Bronchial epithelial cell (primary cell): Measurements from ENCODE around the gene ERFL. TPM values are rescaled to one million over a fixed set of nuclear protein-coding genes. Genes with fewer than 3 reads are reported as not detected.

Source experiments
- DNase-seq: peaks from one replicate; pipeline ENCODE4 v3.0.0-alpha.2; 2010; ENCODE audit warnings: low read depth
- FAIRE-seq: peaks from 2 replicates; lab custom pipeline; 2011; peaks lifted over from hg19 to GRCh38; lab: Jason Lieb, UNC
- H3K27me3 ChIP-seq: 2 replicates; pipeline ENCODE4 v1.5.1; 2011; ENCODE audit warnings: low read length; ENCODE audit not compliant: control insufficient read depth, insufficient read depth
- H3K36me3 ChIP-seq: 2 replicates; pipeline ENCODE4 v1.5.1; 2011; ENCODE audit warnings: low read length; ENCODE audit not compliant: control insufficient read depth, insufficient read depth
- H3K4me3 ChIP-seq: 2 replicates; pipeline ENCODE4 v1.5.1; 2011; ENCODE audit warnings: mild to moderate bottlenecking, low read depth, low read length, control low read depth
- CTCF ChIP-seq: IDR thresholded peaks from 2 replicates; pipeline ENCODE4 v1.5.1; 2011; ENCODE audit warnings: mild to moderate bottlenecking, moderate library complexity, low read length, control low read depth, inconsistent platforms; ENCODE audit not compliant: insufficient read depth, severe bottlenecking
- total RNA-seq: library from RNA; depleted of rRNA; stranded (reverse); fragments of >200 nt; gene quantifications from 2 replicates; pipeline ENCODE4 v1.2.1, GENCODE V29; 2014

The ERFL gene
- total RNA-seq, 1 donor from 2014 or later: under 0.01 TPM

DNA sequence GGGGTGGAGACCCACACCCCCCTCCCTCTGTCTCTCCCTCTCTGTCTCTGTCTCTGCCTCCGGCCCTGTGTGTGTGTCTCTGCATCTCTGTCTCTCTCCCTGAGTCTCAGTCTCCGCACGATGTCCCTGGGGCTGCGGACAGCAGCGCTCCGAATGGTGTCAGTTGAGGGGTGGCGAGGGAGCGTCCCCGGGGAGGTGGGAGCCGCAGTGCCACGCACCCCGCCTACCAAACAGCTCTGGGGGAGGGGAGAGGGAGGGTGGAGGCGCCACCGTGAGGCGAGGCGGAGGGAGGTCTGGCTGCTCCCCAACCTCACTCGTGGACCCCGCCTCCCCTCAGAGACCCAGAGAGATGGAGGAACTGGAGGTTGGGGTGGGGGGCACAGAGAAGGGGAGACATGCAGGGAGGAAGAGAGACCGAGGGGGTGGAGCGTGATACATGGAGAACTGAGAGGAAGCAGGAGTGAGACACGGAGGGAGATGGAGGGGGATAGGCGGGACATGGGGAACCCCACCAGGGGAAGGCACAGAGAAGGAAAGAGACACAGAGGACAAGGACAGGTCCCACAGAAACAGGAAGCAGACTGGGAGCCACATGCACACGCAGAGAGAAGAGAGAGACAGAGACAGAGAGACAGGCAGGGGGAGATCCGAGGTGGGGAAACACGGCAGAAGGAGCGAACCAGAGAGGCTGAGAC is 7.2 kb downstream of the ERFL start:
- FAIRE-seq (no peak), DNase-seq (no peak)
- no peaks in the 10 kb centered on the region for H3K36me3 ChIP-seq
- no peak overlapping the region for H3K4me3 ChIP-seq
- no peak for TF ChIP-seq CTCF
- H3K27me3 ChIP-seq: peaks cover 52% of the 10 kb centered on the region

- DNase-seq: peak; percentile 36
- no peak for TF ChIP-seq CTCF
- H3K27me3 ChIP-seq: peaks cover 47% of the 10 kb centered on the region
- no peaks in the 10 kb centered on the region for H3K36me3 ChIP-seq
- no peak overlapping the region for H3K4me3 ChIP-seq
- FAIRE-seq: peak; percentile 99
Measured at GRCh38 chr19:41919948-41920712, 8.1 kb downstream of the ERFL start.

- TF ChIP-seq CTCF: no peak
- H3K27me3 ChIP-seq: peaks cover 41% of the 10 kb centered on the region
- no peak overlapping the region for H3K4me3 ChIP-seq
- FAIRE-seq (peak; percentile 100), DNase-seq (no peak)
- H3K36me3 ChIP-seq: no peaks in the 10 kb centered on the region
Measured at GRCh38 chr19:41918653-41919244, 9.5 kb downstream of the ERFL start.

GRCh38 chr19:41918095-41918494 is 10.2 kb downstream of the ERFL start:
- no peak for TF ChIP-seq CTCF
- DNase-seq (no peak), FAIRE-seq (no peak)
- Histone ChIP-seq H3K36me3 (no peaks in the 10 kb centered on the region), H3K27me3 (peaks cover 43% of the 10 kb centered on the region), H3K4me3 (no peak overlapping the region)

DNA sequence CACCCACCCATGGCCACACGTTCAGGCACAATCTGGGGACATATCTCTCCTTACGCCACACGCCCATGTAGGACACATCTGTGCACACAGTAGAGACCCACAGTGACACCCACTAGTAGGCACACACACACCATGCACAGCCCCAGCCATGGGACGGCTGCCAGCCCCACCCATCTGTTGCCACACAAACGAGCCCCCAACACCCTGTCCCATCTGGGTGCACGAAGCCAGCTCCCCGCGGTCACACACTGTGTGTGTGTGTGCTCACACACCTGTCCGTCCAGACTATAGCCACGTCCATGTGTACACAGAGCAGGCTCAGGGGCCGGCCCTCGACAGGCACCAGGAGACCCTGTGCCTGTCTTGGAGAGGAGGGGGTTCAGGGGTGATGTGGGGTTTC is 10.6 kb downstream of the ERFL start:
- H3K27me3 ChIP-seq: peaks cover 42% of the 10 kb centered on the region
- no peak overlapping the region for H3K4me3 ChIP-seq
- DNase-seq: no peak
- no peak for FAIRE-seq
- H3K36me3 ChIP-seq: no peaks in the 10 kb centered on the region
- no peak for TF ChIP-seq CTCF
